GM10248 (cell line): ENCODE data around the gene SFTPD.

Source experiments
- CTCF ChIA-PET: fragments of 300-600 bp; sonication (Branson Sonifier 250); formaldehyde crosslinking; extraction: SDS; loops from one replicate; lab custom pipeline; 2021; ENCODE audit warnings: antibody characterized with exemption; lab: Yijun Ruan, JAX
- POLR2A ChIA-PET: fragments of 350-650 bp; sonication (Branson Sonifier 250); formaldehyde crosslinking; extraction: SDS; loops from one replicate; lab custom pipeline; 2020; ENCODE audit warnings: antibody characterized with exemption; lab: Yijun Ruan, JAX
- DNase-seq: peaks from one replicate; pipeline ENCODE4 v3.0.0; 2012; ENCODE audit errors: extremely low spot score
- TF ChIP-seq, protein P1 (sequence below): IDR thresholded peaks from 2 replicates; pipeline ENCODE4 v1.5.1; 2012; ENCODE audit warnings: mild to moderate bottlenecking, low read depth; ENCODE audit errors: extremely low read depth, missing control alignments, control extremely low read depth

The SFTPD gene

DNA sequence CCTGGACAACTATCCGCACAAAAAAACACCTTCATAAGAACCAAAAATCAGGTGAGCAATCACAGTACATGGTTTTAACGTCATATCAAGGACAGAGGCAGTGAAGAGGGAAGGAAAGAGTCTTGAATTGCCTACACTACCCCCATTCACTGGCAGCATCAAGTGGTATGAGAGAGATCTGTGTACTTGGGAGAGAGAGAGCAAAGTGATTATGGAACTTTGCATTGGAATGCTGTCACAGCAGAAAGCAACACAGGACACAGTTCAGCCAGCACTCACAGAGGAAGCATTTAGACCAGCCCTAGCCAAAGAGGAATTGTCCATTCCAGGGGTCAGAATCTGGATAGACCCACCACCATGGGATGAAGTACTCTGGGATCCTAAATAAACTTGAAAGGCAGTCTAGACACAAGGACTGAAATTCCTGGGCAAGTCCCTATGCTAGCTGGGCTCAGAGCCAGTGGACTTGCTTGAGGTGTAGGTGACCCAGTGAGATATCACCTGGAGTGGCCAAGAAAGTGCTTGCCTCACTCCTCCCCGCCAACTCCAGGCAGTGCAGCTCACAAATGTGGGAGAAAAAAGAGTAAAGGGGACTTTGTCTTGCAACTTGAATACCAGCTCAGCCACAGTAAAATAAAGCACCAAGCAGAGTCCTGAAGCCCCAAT lies 30.5 kb upstream of the SFTPD start:
- no peak for DNase-seq
- POLR2A ChIA-PET, result no interaction called here
- CTCF ChIA-PET, result no interaction called here
- TF ChIP-seq, protein P1, sequence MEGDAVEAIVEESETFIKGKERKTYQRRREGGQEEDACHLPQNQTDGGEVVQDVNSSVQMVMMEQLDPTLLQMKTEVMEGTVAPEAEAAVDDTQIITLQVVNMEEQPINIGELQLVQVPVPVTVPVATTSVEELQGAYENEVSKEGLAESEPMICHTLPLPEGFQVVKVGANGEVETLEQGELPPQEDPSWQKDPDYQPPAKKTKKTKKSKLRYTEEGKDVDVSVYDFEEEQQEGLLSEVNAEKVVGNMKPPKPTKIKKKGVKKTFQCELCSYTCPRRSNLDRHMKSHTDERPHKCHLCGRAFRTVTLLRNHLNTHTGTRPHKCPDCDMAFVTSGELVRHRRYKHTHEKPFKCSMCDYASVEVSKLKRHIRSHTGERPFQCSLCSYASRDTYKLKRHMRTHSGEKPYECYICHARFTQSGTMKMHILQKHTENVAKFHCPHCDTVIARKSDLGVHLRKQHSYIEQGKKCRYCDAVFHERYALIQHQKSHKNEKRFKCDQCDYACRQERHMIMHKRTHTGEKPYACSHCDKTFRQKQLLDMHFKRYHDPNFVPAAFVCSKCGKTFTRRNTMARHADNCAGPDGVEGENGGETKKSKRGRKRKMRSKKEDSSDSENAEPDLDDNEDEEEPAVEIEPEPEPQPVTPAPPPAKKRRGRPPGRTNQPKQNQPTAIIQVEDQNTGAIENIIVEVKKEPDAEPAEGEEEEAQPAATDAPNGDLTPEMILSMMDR, result no peak

DNA sequence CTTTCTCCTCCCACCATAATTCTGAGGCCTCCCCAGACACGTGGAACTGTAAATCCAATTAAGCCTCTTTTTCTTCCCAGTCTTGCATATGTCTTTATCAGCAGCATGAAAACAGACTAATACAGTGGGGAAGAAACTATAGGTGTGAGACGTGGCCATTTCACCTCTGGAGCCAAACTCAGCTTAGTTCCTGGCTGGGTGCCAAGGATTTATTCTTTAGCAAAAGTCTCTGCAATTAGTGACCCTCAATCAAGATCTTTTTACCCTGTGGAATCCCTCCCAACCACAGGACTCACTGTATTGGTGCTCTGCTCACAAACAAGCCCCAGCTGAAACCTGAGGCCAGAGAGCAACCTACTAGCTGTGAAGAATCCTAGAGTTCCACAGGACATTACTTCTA lies 28.1 kb upstream of the SFTPD start:
- ChIA-PET POLR2A (no interaction called here), CTCF (no interaction called here)
- DNase-seq, result no peak
- TF ChIP-seq, protein P1, result no peak

DNA sequence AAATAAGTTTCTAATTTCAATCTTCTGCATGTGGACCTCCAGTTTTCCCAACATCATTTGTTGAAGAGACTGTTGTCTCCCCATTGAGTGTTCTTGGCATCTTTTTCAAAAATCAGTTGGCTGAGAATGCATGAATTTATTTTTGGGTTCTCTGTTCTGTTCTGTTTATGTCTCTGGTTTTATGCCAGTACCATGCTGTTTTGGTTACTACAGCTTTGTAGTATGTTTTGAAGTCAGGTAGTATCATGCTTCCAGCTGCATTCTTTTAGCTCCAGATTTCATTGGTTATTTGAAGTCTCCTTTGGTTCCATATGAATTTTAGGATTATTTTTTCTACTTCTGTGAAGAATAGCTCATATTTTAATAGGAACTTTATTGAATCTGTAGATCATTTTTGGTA lies 21.2 kb upstream of the SFTPD start:
- ChIA-PET POLR2A (no interaction called here), CTCF (no interaction called here)
- no peak for DNase-seq
- TF ChIP-seq, protein P1, result no peak

DNA sequence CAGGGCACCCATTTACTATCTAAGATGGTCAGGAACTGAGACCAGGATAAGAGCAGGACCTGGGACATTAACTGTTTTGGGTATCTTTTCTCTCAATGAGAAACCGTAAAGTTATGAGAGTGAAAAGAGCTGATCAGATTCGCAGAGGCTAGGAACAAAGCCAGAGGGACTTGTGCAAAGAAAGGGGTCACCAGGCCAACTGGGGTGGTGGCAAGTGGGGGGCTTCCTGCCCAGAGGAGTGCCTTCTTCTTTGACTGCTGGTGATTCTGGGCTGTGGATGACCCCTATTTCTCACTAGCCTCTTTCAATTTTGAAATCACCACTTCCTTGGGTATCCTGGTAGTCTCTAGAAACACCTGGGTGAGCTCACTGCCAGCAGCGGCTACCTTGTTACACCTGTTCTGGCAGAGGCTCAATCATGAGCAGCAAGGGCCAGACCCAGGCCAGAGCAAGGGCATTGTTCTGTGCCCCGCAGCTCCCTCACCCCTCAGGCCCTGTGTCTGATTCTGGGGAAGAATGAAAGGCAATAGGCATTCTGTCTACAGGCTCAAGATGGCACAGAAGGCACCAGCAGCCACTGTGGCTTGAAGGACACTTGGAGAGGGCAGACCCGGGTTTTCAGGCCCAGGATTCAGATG lies 999 bp downstream of the SFTPD start:
- no peak for DNase-seq
- ChIA-PET POLR2A (no interaction called here), CTCF (no interaction called here)
- TF ChIP-seq, protein P1, result no peak

DNA sequence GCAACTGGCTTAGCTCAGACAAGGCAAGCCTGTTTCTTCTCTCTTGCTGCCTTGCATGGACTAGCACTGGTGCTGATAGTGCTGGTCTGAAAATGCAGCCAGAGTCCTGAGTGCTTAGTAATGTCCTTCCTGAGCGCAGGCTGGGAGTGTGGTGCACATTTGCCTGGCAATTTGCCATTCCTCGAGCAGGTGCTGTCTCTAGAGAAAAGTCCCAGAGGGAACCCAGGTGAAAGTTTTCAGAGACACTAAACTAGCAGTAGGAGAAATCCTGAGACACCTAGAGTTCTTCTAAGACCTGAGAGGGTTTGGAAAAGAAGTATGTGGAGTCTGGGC lies 1.9 kb downstream of the SFTPD start:
- ChIA-PET CTCF (no interaction called here), POLR2A (no interaction called here)
- no peak for DNase-seq
- TF ChIP-seq, protein P1, result no peak

DNA sequence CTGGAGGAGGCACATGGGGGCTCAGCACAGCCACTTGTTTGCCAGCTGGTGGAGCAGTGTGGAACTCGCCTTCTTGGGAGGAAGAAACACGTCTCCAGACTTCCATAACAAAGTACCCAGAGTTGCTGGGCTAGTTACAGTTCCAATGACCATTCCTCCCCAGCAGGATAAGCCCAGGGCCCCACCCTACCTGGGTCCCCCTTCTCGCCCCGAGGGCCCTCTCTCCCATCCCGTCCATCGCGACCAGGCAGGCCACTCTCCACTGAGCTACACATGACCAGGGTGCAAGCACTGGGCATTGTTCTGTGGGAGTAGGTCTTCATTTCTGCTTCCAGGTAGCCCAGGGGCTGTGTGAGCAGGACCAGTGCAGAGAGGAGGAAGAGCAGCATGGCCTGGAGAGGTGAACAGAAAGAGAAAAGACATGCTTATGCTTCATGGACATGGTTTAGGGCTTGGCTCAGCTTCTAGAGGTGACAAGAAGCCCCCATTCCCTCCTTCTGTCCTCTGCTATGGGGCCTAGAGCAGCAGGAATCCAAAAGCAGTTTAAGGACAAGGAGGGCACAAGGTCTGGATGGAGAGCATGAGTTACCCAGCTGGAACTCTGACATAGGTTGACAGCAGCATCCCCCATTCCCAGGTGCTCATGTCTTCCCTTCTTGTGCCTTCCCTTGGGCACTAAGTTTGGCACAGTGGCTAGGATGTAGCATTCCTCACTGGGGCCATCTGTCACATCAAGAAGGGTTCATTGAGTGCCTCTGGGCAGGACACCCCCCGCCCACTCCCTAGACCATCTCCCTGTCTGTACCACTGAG lies 2.4 kb downstream of the SFTPD start:
- no peak for DNase-seq
- TF ChIP-seq, protein P1, result no peak
- ChIA-PET POLR2A (no interaction called here), CTCF (no interaction called here)
